Cardiac muscle cell (in vitro differentiated cells and primary cell): Measurements from ENCODE around the gene ENO3. TPM values are rescaled to one million over a fixed set of nuclear protein-coding genes. Genes with fewer than 3 reads are reported as not detected.

ENCODE experiments used
- DNase-seq, 2 donors: peaks; one replicate each; pipeline versions ENCODE4 v3.0.0 to v3.0.0-alpha.2; 2010 to 2017; ENCODE audit warnings: low read depth in 1 of 2, low spot score in 1 of 2
- H3K27ac ChIP-seq: fragments of 200-600 bp; sonication (generic); 2 replicates; pipeline ENCODE4 v1.5.1; 2016
- H3K27me3 ChIP-seq: fragments of 200-600 bp; sonication (generic); 2 replicates; pipeline ENCODE4 v1.6.0; 2016; ENCODE audit warnings: control low read depth
- H3K36me3 ChIP-seq: fragments of 200-600 bp; sonication (generic); 2 replicates; pipeline ENCODE4 v1.5.1; 2016; ENCODE audit warnings: control low read depth
- H3K4me1 ChIP-seq: fragments of 200-600 bp; sonication (generic); 2 replicates; pipeline ENCODE4 v1.8.1; 2017; ENCODE audit warnings: low read depth, mild to moderate bottlenecking, mixed run types
- H3K4me3 ChIP-seq: fragments of 200-600 bp; sonication (generic); 2 replicates; pipeline ENCODE4 v1.5.1; 2016; ENCODE audit warnings: mild to moderate bottlenecking
- H3K9me3 ChIP-seq: fragments of 200-600 bp; sonication (generic); 2 replicates; pipeline ENCODE4 v1.5.1; 2017; ENCODE audit warnings: low read depth, mild to moderate bottlenecking, control low read depth
- CTCF ChIP-seq: IDR thresholded peaks from 2 replicates; pipeline ENCODE4 v1.5.1; 2012; ENCODE audit warnings: low read depth, mild to moderate bottlenecking, low read length
- polyA plus RNA-seq: library from polyadenylated mRNA; unstranded; fragments of >200 nt; fragmentation: Nextera tagmentation; extraction: Ambion mirVana; gene quantifications from 2 replicates; pipeline ENCODE4 v1.2.1, GENCODE V29; 2016
- total RNA-seq: library from RNA; depleted of rRNA; stranded (reverse); fragments of >200 nt; gene quantifications from 2 replicates; pipeline ENCODE4 v1.2.3, GENCODE V29; 2016

The ENO3 gene
- total and polyA plus RNA-seq, 2 experiments from 2014 or later = 595 to 1,853 TPM

- Histone ChIP-seq H3K27me3 (no peaks in the 10 kb centered on the region), H3K4me1 (peaks cover 8% of the 10 kb centered on the region), H3K4me3 (no peak overlapping the region), H3K36me3 (peaks cover 11% of the 10 kb centered on the region), H3K27ac (peak overlapping the region; percentile 34), H3K9me3 (no peaks in the 10 kb centered on the region)
- peak; percentile 58 for TF ChIP-seq CTCF
- peak in 1 of 2 donors; percentile 59 for DNase-seq
Measured at GRCh38 chr17:4934173-4934979, 16.5 kb upstream of the ENO3 start.

GRCh38 chr17:4935650-4936049, 15.3 kb upstream of the ENO3 start:
- H3K27me3 ChIP-seq = no peaks in the 10 kb centered on the region
- no peak for DNase-seq
- H3K4me1 ChIP-seq = peaks cover 8% of the 10 kb centered on the region
- H3K4me3 ChIP-seq = no peak overlapping the region
- H3K9me3 ChIP-seq = no peaks in the 10 kb centered on the region
- TF ChIP-seq CTCF = no peak
- no peak overlapping the region for H3K27ac ChIP-seq
- peaks cover 11% of the 10 kb centered on the region for H3K36me3 ChIP-seq

GRCh38 chr17:4936436-4936835, 14.5 kb upstream of the ENO3 start:
- Histone ChIP-seq H3K27me3 (no peaks in the 10 kb centered on the region), H3K27ac (no peak overlapping the region), H3K36me3 (peaks cover 11% of the 10 kb centered on the region), H3K4me3 (no peak overlapping the region), H3K9me3 (no peaks in the 10 kb centered on the region), H3K4me1 (peaks cover 14% of the 10 kb centered on the region)
- DNase-seq = no peak
- TF ChIP-seq CTCF = no peak

GRCh38 chr17:4937553-4937952, 13.4 kb upstream of the ENO3 start:
- Histone ChIP-seq H3K36me3 (peaks cover 15% of the 10 kb centered on the region), H3K4me3 (no peak overlapping the region), H3K27me3 (no peaks in the 10 kb centered on the region), H3K4me1 (peaks cover 16% of the 10 kb centered on the region), H3K9me3 (no peaks in the 10 kb centered on the region), H3K27ac (no peak overlapping the region)
- TF ChIP-seq CTCF = no peak
- DNase-seq = no peak

GRCh38 chr17:4938069-4938491, 12.8 kb upstream of the ENO3 start:
- no peak for TF ChIP-seq CTCF
- no peaks in the 10 kb centered on the region for H3K27me3 ChIP-seq
- H3K4me3 ChIP-seq = peak overlapping the region; percentile 83
- no peaks in the 10 kb centered on the region for H3K9me3 ChIP-seq
- peak overlapping the region; percentile 88 for H3K27ac ChIP-seq
- no peak for DNase-seq
- peaks cover 16% of the 10 kb centered on the region for H3K4me1 ChIP-seq
- peaks cover 15% of the 10 kb centered on the region for H3K36me3 ChIP-seq
